ENCODE results near the gene CORO2B. TPM values are rescaled to one million over a fixed set of nuclear protein-coding genes. Genes with fewer than 3 reads are reported as not detected.

CORO2B gene
- total and polyA plus RNA-seq, 2 of the 13 experiments (the other 11 are each of a cell fraction or from before 2014, with no cell fraction given), result 0.35 to 0.63 TPM

DNA sequence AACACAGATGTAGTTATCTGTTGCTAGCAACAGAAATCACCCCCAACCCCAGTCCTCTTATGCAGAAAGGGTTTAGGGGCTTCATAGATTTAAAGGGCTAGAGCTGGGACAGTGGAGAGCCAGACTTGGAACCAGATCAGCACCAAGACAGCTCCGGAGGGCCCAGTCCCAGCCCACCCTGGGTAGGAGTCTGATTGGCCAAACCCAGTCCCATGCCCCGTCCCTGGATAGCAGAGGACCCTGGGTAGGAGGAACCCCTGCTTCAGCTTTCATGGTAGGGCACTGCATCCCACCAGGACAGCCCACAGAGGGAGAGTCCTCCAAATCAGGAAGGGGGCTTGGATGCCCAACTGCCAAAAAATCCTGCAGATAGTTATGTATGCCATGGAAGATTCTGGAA lies 103.0 kb downstream of the CORO2B start:
- Histone ChIP-seq H3K79me2 (ENCODE audit: insufficient read depth, low read length) (no peaks in the 10 kb centered on the region), H2AFZ (ENCODE audit: low read length) (no peak overlapping the region), H3K4me3 (replicated peaks in 1 of 3; ENCODE audit: insufficient read depth in 1 of 3, low read depth in 2 of 3, low read length in 3 of 3) (no peak overlapping the region), H3K27ac (ENCODE audit: extremely low read length, insufficient read depth, low read length) (no peak overlapping the region), H3K36me3 (replicated peaks in 1 of 2; ENCODE audit: control insufficient read depth in 1 of 2, insufficient read depth in 2 of 2, low read length in 2 of 2) (no peaks in the 10 kb centered on the region), H3K9ac (ENCODE audit: insufficient read depth, low read depth, low read length) (no peak overlapping the region), H3K4me2 (ENCODE audit: low read depth, low read length) (no peak overlapping the region), H3K4me1 (ENCODE audit: insufficient read depth, low read length) (no peaks in the 10 kb centered on the region), H4K20me1 (ENCODE audit: insufficient read depth, low read length) (no peaks in the 10 kb centered on the region), H3K27me3 (ENCODE audit: control insufficient read depth in 1 of 2, insufficient read depth in 2 of 2, low read length in 2 of 2) (peaks cover 0 to 21% of the 10 kb centered on the region in 2 experiments; a peak in 2 of 5 replicates), H3K9me3 (ENCODE audit: low read length) (no peaks in the 10 kb centered on the region)
- intact Hi-C loops (cut with micrococcal nuclease; ENCODE audit: unreplicated experiment) (no loop called here), in situ Hi-C loops (cut with HindIII; ENCODE audit: extremely low pct_ligation_motif_present, low pct_unique_long_range_greater_than_20kb) (no loop called here)
- CTCF ChIA-PET (ENCODE audit: low intra/inter-chr PET ratio, low total read pairs), result no interaction called here
- FAIRE-seq, result no peak
- ATAC-seq, result no peak
- BruUV-seq (replicated peaks), result no TSS peak
- WGBS (ENCODE audit: low lambda C conversion rate), result 0% methylated on average over 1 of the region's 2 CpGs
- no peak for DNase-seq (ENCODE audit: low spot score)
- POLR2A ChIA-PET, result no interaction called here
- no peak for TF ChIP-seq HES4 (CRISPR knock-in tag; IDR thresholded peaks at IDR 0.05; ENCODE audit: borderline replicate concordance)
- TF ChIP-seq ELF3 (CRISPR knock-in tag; IDR thresholded peaks at IDR 0.05), result no peak
- TF ChIP-seq HOXA7 (CRISPR knock-in tag; IDR thresholded peaks at IDR 0.05), result no peak
- TF ChIP-seq PRMT3 (CRISPR knock-in tag; IDR thresholded peaks at IDR 0.05; ENCODE audit: borderline replicate concordance, low read depth), result no peak
- no peak for TF ChIP-seq SKI (IDR thresholded peaks at IDR 0.05; ENCODE audit: partially characterized antibody)
- TF ChIP-seq KMT2B (CRISPR knock-in tag; IDR thresholded peaks at IDR 0.05), result no peak
- TF ChIP-seq NBN (conservative IDR thresholded peaks at IDR 0.05), result no peak
- no peak for TF ChIP-seq SIN3A (IDR thresholded peaks at IDR 0.05; ENCODE audit: borderline replicate concordance, low read depth, low read length)
- TF ChIP-seq ZNF282 (IDR thresholded peaks at IDR 0.05; ENCODE audit: partially characterized antibody), result no peak
- no peak for TF ChIP-seq CHD2 (IDR thresholded peaks at IDR 0.05; ENCODE audit: low read depth, low read length)
- no peak for TF ChIP-seq MED13 (CRISPR knock-in tag; IDR thresholded peaks at IDR 0.05)
- no peak for TF ChIP-seq JDP2 (CRISPR knock-in tag; IDR thresholded peaks at IDR 0.05; ENCODE audit: borderline replicate concordance)
- TF ChIP-seq, protein P1, sequence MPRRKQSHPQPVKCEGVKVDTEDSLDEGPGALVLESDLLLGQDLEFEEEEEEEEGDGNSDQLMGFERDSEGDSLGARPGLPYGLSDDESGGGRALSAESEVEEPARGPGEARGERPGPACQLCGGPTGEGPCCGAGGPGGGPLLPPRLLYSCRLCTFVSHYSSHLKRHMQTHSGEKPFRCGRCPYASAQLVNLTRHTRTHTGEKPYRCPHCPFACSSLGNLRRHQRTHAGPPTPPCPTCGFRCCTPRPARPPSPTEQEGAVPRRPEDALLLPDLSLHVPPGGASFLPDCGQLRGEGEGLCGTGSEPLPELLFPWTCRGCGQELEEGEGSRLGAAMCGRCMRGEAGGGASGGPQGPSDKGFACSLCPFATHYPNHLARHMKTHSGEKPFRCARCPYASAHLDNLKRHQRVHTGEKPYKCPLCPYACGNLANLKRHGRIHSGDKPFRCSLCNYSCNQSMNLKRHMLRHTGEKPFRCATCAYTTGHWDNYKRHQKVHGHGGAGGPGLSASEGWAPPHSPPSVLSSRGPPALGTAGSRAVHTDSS (CRISPR knock-in tag; conservative IDR thresholded peaks at IDR 0.05), result no peak
- TF ChIP-seq, protein P2, sequence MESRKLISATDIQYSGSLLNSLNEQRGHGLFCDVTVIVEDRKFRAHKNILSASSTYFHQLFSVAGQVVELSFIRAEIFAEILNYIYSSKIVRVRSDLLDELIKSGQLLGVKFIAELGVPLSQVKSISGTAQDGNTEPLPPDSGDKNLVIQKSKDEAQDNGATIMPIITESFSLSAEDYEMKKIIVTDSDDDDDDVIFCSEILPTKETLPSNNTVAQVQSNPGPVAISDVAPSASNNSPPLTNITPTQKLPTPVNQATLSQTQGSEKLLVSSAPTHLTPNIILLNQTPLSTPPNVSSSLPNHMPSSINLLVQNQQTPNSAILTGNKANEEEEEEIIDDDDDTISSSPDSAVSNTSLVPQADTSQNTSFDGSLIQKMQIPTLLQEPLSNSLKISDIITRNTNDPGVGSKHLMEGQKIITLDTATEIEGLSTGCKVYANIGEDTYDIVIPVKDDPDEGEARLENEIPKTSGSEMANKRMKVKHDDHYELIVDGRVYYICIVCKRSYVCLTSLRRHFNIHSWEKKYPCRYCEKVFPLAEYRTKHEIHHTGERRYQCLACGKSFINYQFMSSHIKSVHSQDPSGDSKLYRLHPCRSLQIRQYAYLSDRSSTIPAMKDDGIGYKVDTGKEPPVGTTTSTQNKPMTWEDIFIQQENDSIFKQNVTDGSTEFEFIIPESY (CRISPR knock-in tag; IDR thresholded peaks at IDR 0.05), result no peak
- TF ChIP-seq KLF11 (CRISPR knock-in tag; IDR thresholded peaks at IDR 0.05), result no peak
- TF ChIP-seq, protein P3, sequence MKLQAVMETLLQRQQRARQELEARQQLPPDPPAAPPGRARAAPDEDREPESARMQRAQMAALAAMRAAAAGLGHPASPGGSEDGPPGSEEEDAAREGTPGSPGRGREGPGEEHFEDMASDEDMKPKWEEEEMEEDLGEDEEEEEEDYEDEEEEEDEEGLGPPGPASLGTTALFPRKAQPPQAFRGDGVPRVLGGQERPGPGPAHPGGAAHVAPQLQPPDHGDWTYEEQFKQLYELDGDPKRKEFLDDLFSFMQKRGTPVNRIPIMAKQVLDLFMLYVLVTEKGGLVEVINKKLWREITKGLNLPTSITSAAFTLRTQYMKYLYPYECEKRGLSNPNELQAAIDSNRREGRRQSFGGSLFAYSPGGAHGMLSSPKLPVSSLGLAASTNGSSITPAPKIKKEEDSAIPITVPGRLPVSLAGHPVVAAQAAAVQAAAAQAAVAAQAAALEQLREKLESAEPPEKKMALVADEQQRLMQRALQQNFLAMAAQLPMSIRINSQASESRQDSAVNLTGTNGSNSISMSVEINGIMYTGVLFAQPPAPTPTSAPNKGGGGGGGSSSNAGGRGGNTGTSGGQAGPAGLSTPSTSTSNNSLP (IDR thresholded peaks at IDR 0.05; ENCODE audit: low read depth, low read length), result no peak
- TF ChIP-seq, protein P4, sequence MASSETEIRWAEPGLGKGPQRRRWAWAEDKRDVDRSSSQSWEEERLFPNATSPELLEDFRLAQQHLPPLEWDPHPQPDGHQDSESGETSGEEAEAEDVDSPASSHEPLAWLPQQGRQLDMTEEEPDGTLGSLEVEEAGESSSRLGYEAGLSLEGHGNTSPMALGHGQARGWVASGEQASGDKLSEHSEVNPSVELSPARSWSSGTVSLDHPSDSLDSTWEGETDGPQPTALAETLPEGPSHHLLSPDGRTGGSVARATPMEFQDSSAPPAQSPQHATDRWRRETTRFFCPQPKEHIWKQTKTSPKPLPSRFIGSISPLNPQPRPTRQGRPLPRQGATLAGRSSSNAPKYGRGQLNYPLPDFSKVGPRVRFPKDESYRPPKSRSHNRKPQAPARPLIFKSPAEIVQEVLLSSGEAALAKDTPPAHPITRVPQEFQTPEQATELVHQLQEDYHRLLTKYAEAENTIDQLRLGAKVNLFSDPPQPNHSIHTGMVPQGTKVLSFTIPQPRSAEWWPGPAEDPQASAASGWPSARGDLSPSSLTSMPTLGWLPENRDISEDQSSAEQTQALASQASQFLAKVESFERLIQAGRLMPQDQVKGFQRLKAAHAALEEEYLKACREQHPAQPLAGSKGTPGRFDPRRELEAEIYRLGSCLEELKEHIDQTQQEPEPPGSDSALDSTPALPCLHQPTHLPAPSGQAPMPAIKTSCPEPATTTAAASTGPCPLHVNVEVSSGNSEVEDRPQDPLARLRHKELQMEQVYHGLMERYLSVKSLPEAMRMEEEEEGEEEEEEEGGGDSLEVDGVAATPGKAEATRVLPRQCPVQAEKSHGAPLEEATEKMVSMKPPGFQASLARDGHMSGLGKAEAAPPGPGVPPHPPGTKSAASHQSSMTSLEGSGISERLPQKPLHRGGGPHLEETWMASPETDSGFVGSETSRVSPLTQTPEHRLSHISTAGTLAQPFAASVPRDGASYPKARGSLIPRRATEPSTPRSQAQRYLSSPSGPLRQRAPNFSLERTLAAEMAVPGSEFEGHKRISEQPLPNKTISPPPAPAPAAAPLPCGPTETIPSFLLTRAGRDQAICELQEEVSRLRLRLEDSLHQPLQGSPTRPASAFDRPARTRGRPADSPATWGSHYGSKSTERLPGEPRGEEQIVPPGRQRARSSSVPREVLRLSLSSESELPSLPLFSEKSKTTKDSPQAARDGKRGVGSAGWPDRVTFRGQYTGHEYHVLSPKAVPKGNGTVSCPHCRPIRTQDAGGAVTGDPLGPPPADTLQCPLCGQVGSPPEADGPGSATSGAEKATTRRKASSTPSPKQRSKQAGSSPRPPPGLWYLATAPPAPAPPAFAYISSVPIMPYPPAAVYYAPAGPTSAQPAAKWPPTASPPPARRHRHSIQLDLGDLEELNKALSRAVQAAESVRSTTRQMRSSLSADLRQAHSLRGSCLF (CRISPR knock-in tag; IDR thresholded peaks at IDR 0.05; ENCODE audit: borderline replicate concordance), result no peak

Data from HepG2 (cell line).